Measurements from ENCODE around the gene HHIPL1.

DNA sequence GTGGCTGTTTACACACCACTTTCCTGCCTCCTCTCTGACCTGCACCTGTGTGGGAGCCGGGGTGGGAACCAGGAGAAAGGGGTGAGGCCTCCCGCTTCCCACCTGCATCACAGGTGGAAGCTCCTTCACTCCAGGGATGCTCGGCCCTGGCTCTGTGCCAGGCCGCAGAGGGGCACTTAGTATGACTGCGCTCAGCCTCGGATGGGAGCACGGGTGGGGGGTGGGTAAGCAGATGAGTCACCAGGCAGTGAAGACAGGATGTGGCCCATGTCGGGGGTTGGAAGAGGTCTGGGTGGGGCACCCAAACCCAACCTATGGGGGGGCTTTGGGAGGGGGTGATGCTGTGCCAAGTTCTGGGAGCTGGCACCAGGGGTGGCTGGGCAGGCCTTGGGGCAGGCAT, 31.7 kb downstream of the HHIPL1 start:
- TF ChIP-seq POLR2AphosphoS5 (IDR thresholded peaks at IDR 0.05) (no peak), CTCF (IDR thresholded peaks at IDR 0.05 in 8 of 11, conservative IDR thresholded peaks at IDR 0.05 in 3 of 11) (no peak)

Data from spleen (tissue), 7 donors.